Ishikawa (cell line): Measurements from ENCODE around the gene ONECUT1.

ENCODE experiments used
- CEBPB ChIP-seq: IDR thresholded peaks from 2 replicates; pipeline ENCODE4 v1.6.1; 2012
- CREB1 ChIP-seq: IDR thresholded peaks from 2 replicates; pipeline ENCODE4 v1.6.1; 2012; ENCODE audit warnings: low read depth
- EGR1 ChIP-seq: IDR thresholded peaks from 2 replicates; pipeline ENCODE4 v1.6.1; 2012
- EP300 ChIP-seq: IDR thresholded peaks from 2 replicates; pipeline ENCODE4 v1.6.1; 2012; ENCODE audit warnings: borderline replicate concordance
- MAX ChIP-seq: IDR thresholded peaks from 2 replicates; pipeline ENCODE4 v1.6.1; 2012
- RAD21 ChIP-seq: IDR thresholded peaks from 2 replicates; pipeline ENCODE4 v1.6.1; 2012; ENCODE audit warnings: low read depth
- REST ChIP-seq: IDR thresholded peaks from 2 replicates; pipeline ENCODE4 v1.6.1; 2012; ENCODE audit warnings: low read depth, mild to moderate bottlenecking
- TAF1 ChIP-seq: IDR thresholded peaks from 2 replicates; pipeline ENCODE4 v1.6.1; 2012; ENCODE audit warnings: low read depth, mild to moderate bottlenecking
- TCF12 ChIP-seq: IDR thresholded peaks from 2 replicates; pipeline ENCODE4 v1.6.1; 2012; ENCODE audit warnings: low read depth
- TEAD4 ChIP-seq: IDR thresholded peaks from 2 replicates; pipeline ENCODE4 v1.6.1; 2012
- YY1 ChIP-seq: IDR thresholded peaks from 2 replicates; pipeline ENCODE4 v1.6.1; 2012; ENCODE audit warnings: low read depth

GRCh38 chr15:52716536-52716935 lies 73.6 kb downstream of the ONECUT1 start:
- TF ChIP-seq MAX (no peak), RAD21 (no peak), YY1 (no peak), TAF1 (no peak), TCF12 (no peak), REST (no peak), TEAD4 (no peak), CEBPB (no peak), CREB1 (no peak), EP300 (no peak), EGR1 (no peak)
